NCI-H2029 (cell line): ENCODE measurements around the gene STX11.
"Not testable (repeated sequence)": the region's sequence is repeated elsewhere in the genome, so short reads cannot be mapped to it uniquely, and the experiment has no call there.

ENCODE experiments used
- DNase-seq: peaks from one replicate; lab custom pipeline; 2025; lab: John Stamatoyannopoulos, UW

STX11 gene

GRCh38 chr6:144149894-144150709, at the start of gene STX11:
STX11 (plus strand) TSS chr6:144150517; CDS start chr6:144186628, 36,111 bp downstream.
- DNase-seq, result no peak

DNA sequence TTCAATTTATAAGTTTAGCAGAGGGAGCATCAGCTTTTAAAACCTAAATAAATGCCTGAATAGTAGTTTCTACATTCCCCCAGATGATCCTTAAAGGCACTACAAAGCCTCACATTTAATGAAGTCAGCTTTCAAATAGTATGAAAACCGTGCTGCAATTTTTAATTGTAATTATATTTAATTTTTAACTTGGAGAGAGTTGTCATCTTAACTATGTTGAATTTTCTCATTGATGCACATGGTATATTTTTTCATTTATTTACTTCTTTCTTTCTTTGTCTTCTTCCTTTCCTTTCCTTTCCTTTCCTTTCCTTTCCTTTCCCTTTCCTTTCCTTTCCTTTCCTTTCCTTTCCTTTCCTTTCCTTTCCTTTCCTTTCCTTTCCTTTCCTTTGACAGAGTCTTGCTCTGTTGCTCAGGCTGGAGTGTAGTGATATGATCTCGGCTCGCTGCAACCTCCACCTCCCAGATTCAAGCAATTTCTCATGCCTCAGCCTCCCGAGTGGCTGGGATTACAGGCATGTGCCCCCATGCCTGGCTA, 47.2 kb upstream of the STX11 start:
- no peak for DNase-seq

- no peak for DNase-seq
Observed at GRCh38 chr6:144104488-144104887, 45.8 kb upstream of the STX11 start.

DNA sequence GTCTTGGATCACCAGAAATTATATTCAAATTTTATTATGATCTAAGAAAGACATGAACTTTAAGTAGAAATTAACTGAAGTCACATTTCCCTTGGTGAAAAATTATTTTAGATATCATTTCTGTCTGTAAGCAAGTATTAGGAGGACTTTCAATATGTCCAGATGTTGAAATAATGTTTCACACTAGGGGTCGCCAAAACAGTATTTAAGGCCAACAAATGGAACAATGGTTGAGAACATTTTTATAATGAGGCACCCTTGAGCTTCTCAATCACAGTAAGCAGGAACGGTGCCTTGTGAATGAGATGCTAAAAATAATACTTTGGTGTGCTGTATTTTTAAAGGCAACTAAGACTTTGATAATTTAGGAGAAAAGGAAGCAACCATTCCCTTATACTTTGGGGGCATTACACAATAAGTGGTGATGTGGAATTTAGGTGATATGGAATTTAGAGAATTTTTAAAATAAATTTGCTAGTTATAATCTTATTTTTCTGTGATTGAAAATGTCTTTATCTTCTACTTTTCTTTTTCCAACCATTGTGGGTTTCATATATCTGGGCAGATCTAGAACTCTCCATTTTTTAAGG, 45.3 kb upstream of the STX11 start:
- DNase-seq, result peak; percentile 12

DNA sequence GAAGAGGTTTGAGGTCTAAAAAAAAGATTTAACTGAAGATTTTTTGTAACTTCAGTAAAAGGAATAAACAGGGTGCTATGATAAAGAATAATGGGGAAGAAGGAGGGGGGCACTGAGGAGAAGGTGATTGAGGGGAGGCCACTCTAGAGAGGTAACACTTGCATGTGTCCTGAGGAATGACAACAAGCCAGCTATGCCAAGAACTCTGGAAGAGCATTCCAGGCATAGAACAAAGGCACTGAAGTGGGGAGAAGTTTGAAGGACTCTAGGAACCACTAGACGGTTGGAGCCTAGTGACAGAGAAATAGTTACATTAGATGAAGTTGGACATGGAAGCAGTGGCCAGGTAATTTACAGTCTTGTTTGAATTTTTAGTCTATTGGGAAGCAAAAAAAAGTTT, 44.1 kb upstream of the STX11 start:
- no peak for DNase-seq

DNA sequence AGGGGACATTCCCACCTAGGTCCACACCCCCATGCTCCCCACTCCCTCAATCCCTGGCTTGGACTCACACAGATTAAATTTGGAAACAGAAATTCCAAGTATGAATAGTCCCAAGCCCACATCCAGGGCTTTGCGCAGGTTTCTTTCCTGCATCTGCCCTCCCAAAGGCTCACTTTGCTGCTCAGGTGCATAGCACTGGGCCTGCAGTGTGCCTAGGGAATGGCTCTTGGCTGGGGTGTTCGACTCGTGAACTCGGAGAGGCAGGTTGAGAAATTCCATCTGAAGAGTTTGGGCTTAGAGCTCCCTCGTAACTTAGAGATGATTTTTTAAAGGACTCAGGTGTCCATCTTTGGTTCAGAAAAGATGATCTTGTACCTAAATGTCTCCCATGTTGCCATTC, 40.1 kb upstream of the STX11 start:
- no peak for DNase-seq

GRCh38 chr6:144113366-144113765, 37.0 kb upstream of the STX11 start:
- no peak for DNase-seq

DNA sequence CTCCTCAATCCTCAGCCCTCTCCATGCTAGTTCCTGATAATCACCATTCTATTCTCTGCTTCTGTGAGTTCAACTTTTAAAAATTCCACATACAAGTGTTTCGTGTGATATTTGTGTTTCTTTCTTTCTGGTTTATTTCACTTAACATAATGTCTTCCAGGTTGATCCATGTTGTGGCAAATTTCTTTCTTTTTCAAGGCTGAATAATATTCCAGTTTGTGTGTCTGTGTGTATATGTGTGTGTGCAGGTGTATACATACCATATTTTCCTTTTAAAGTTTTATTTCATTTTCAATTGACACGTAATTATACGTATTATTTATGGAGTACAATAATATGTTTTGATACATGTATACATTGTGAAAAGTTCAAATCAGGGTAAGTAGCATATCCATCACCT, 35.1 kb upstream of the STX11 start:
- no peak for DNase-seq

DNA sequence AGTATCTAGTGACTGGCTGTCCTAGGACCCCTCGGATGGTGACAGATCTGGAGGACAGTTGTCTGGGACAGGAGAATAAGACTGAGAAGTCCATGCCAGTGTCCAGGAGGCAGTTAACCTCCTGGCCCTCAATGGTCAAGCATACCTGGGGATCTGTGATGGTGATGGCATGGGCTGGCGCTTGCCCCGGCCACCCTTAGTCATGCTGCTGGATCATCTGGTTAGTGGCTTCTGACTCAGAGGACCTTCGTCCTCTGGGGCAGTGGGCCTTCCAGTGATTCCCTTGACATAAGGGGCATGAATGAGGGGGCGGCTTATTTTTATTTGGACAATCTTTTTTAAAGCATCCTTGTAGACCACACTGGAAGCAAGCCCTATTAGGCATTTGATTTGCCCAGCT, 30.9 kb upstream of the STX11 start:
- DNase-seq, result no peak

DNA sequence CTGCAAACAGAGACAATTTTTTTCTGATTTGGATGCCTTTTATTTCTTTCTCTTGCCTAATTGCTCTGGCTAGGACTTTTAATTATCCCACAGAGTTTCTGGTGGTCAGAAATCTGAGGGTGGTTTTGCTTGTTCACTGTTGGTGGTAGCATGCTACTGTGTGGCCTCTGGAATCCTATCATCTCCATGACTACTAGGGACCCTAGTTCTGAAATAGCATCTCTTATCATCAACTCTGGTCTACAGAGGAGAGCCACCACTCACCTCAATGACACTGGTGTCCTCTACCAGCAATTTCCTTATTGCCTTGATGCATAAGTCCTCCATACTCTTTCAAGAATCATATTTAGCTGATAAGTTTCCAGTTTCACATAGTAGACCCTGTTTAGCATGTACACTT, 27.5 kb upstream of the STX11 start:
- no peak for DNase-seq

DNA sequence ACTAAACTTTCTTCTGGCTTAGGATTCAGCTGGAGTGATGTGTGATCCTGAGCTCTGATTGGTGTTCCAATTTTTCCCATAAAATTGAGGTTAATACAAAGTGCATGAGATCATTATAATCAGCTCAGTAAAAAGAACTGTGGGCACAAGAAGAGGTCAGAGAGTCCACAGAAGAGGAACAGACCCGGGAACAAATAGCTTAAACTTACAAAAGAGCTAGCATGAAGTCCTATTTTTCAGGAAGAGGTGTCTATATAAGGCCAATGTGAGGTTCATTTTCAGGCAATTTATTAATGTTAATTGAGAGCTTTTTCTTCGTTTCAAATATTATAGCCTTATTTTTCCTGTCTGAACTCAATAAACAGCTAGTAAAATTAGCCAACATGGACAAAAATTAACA, 26.9 kb upstream of the STX11 start:
- DNase-seq, result no peak

GRCh38 chr6:144123836-144124235, 26.5 kb upstream of the STX11 start:
- no peak for DNase-seq

GRCh38 chr6:144127097-144127496, 23.2 kb upstream of the STX11 start:
- no peak for DNase-seq

DNA sequence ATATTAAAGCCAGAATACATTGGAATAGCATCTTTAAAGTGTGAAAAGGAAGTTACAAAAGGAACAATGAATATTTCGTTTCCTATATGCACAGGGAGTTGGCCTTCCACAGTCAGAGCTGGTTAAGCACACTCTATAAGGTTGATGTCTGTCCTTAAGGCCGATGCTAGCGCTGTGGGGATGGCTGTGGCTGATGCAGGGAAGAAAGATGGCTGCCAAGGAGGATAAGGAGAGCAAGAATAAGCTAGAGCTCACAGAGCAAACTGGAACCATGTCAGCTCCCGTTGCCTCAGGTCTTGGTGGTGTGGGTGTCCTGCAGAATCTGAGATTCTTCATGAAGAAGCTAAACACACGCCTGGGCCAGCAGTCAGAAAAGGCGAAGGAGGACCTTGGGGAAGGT, 20.8 kb upstream of the STX11 start:
- DNase-seq, result no peak

DNA sequence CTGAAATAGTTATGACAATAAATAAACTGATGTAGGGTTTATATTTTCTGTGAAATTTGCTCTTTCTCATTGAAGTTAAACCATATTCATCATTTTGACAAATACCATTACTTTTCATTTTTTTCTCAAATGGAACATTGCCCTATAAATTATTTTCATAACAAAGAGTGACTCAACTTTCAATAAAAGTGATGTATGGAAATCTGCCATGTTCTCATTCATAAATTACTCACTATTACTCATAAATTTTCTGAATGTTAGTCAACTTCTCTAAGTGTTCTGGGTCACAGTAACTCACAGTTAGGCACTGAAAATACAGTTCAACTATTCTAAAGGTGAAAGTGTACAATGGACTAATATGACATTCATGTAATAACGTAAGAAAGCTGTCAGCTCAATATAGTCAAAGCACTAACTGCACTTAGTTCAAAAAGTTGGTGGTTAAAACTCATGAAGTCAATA, 19.0 kb upstream of the STX11 start:
- DNase-seq, result no peak

DNA sequence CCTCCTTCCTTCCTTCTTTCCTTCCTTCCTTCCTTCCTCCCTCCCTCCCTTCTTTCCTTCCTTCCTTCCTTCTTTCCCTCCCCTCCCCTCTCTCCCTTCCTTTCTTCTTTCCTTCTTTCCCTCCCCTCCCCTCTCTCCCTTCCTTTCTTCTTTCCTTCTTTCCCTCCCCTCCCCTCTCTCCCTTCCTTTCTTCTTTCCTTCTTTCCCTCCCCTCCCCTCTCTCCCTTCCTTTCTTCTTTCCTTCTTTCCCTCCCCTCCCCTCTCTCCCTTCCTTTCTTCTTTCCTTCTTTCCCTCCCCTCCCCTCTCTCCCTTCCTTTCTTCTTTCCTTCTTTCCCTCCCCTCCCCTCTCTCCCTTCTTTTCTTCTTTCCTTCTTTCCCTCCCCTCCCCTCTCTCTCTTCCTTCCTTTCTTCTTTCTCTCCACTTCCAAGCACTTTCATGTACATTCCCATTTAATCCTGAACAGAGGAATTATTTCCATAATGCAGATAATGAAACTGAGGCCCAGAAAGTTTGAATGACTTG, 18.1 kb upstream of the STX11 start:
- DNase-seq, result not testable (repeated sequence)

GRCh38 chr6:144133225-144133821, 17.0 kb upstream of the STX11 start:
- DNase-seq, result no peak

- no peak for DNase-seq
Observed at GRCh38 chr6:144134176-144134575, 16.1 kb upstream of the STX11 start.

GRCh38 chr6:144134737-144135136, 15.6 kb upstream of the STX11 start:
- DNase-seq, result no peak

GRCh38 chr6:144138542-144138941, 11.8 kb upstream of the STX11 start:
- DNase-seq, result no peak

GRCh38 chr6:144139817-144140216, 10.5 kb upstream of the STX11 start:
- DNase-seq, result no peak

DNA sequence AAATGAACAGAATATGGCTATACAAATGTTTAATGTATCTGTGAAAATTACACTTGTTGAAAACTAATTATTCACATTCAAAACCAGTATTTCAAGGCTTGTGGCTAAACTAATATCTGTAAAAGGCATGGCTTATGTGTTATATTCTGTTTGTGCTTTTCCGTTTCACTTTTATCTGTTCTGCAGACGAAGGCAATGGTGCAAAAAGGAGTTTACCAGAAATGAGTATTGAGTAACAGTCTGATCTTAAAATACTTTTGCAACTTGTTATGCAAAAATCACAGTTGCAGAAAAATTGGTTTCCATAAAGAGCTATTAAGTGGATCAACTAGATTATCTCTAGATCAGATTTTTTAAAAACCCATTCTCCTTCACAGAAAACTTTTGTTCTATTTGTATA, 9.4 kb upstream of the STX11 start:
- DNase-seq, result no peak

DNA sequence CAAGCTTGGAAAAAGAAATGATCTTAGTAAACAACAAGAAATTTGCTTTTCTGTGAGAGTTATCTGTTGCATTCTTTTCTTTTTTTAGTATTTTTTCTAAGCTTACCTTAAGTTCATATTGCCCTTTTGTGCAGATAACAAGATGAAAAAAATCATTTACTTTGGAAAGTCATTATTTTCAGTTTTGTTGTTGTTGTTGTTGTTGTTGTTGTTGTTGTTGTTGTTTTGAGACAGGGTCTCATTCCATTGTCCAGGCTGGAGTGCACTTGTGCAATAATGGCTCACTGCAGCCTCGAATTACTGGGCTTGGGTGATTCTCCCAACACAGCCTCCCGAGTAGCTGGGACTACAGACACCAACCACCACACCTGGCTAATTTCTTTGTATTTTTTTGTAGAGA, 8.8 kb upstream of the STX11 start:
- DNase-seq, result no peak
